HG02981 (cell line): ENCODE results near the gene SCAF1.
A peak's percentile ranks its signal among the peaks of the same experiment; 100 is the strongest.
"Not testable (repeated sequence)": the region's sequence is repeated elsewhere in the genome, so short reads cannot be mapped to it uniquely, and the experiment has no call there.

Experiments
- ATAC-seq: cut with Tn5 transposase; IDR thresholded peaks from one replicate; pipeline ENCODE4 v1.9.1; 2021; ENCODE audit warnings: mild to moderate bottlenecking, moderate library complexity; ENCODE audit not compliant: unreplicated experiment

Gene SCAF1

DNA sequence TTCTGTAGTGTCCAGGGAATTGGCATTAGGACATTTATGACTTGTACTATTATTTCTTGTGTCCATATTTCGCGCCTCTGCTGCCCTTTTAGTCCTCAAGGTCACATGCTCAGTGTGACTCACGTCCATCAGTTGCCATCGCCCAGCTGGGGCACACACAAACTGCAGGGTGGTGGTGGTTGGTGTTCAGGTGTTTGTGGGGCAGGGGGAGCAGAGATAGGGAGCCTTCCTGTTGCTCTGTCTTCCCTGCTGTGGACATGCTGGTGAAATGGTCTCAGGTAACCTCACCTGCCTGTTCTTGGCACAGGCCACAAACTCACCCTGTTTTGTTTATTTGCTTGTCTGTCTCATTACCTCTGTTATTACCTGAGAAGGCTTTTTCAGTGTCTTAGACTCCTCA lies 28.6 kb upstream of the SCAF1 start:
- no peak for ATAC-seq

DNA sequence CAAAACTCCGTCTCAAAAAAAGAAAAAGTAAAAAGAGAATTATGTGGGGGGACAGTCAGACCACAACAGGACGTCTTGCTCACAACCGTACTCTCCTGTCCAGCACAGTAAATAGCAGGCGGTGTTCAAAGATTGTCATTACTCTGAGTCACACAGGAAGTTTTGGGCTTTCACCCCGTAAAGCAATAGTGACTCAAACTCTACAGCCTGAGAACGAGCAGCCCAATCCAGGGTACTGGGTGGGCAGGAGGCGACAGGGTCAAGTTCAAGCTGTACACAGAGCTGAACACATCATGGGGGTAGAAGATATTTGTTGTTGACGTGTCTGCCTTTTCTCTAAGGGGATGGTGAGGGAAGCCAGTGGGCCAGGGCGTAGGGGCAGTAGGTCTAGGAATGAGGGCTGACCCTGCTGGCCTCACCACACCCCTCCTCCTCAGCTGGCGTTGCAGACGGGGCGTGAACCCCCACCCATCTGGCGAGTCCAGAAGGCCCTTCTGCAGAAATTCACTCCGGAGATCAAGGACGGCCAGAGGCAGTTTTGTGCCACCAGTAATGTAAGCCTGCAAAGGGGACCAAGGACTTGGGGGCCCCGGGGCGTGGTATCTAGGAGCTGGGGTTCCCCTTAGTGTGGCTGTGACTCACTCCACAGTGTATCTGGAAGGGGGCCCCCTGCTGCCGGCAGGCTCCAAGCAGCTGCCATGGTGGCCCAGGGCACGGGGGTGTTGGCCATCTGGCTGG lies 27.7 kb upstream of the SCAF1 start:
- no peak for ATAC-seq

DNA sequence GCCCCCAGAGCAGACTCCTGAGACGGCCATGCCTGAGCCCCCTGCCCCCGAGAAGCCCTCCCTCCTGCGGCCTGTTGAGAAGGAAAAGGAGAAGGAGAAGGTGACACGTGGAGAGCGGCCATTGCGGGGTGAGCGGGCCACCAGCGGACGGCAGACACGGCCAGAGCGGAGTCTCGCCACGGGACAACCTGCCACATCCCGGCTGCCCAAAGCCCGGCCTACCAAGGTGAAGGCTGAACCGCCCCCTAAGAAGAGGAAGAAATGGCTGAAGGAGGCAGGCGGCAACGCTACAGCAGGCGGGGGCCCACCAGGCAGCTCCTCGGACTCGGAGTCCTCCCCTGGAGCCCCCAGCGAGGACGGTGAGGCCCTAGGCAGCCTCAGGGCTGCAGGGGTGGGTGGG lies 26.1 kb upstream of the SCAF1 start:
- ATAC-seq, result no peak

DNA sequence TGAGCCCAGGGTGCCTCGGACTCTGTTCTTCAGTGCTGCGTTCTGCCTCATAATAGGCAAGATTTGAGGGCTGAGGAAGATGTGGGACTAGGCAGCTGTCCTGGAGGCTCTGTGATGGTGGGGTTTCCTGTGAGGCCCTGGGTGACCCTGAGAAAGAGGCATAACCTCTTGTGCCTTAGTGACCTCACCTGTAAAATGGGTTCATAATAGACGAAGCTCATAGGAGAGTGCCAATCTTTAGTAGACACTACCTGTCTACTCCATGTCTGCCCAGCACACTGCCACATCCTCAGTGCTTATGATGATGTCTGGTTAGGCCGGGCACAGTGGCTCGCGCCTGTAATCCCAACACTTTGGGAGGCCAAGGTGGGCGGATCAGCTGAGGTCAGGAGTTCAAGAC lies 25.5 kb upstream of the SCAF1 start:
- ATAC-seq, result no peak

DNA sequence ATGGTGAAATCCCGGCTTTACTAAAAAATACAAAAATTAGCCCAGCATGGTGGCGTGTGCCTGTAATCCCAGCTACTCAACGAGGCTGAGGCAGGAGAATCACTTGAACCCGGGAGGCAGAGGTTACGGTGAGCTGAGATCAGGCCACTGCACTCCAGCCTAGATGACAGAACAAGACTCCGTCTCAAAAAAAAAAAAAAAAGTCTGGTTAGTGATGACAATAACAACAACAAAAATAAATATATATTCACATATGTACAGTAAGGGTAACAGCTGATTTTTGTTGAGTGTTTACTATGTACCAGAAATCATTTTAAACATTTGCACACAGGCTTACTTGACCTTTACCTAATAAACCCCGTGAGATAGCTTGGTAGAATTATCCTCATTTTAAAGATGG lies 25.1 kb upstream of the SCAF1 start:
- no peak for ATAC-seq

DNA sequence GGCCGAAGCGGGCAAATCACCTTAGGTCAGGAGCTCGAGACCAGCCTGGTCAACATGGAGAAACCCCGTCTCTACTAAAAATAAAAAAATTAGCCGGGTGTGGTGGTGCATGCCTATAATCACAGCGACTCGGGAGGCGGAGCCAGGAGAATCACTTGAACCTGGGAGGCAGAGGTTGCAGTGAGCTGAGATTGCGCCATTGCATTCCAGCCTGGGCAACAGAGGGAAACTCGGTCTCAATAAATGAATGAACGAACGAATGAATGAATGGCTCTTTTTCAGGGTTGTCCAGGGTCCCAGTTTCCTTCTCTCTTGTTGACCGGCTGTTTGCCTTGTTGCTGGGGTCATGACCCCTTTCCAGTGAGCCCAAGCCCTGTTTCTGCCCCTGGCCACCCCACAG lies 24.1 kb upstream of the SCAF1 start:
- ATAC-seq, result not testable (repeated sequence)

DNA sequence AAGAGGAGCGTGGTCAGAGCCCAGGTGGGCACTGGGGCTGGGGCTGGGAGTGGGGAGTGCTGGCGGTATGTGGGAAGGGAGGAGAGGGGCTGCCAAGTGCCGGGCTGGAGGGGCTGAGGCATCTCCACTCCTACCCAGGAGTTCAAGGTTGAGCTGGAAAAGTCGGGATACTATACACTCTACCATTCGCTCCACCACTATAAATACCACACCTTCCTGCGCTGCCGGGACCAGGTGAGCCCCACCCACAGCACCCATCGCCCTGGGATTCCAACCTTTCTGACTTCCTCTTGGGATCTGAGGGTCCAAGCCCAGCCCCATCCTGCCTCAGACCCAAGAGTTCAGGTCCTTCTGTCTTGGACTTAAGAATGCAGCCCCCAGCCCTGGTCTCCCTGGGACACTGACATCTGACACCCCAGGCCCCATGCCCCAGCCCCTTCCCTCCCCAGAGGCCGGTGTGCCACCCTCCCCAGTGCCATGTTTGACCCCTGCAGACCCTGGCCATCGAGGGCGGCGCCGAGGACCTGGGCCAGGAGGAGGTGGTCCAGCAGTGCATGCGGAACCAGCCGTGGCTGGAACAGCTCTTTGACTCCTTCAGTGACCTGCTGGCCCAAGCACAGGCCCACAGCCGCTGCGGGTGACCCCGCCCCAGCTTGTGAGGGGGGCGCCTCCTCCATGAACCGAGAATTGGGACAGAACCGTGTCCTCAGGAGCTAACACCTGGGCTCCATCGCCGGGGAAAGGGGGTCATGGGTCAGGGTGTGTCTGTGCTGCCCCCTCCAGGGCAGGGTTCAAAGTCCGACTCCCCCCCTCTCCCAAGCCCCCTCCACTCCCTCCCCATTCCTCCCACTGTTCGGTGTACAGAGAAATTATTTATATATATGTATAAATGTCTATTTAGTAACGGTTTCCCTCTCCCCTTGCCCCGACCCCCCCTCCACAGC lies 16.8 kb upstream of the SCAF1 start:
- ATAC-seq, result no peak

DNA sequence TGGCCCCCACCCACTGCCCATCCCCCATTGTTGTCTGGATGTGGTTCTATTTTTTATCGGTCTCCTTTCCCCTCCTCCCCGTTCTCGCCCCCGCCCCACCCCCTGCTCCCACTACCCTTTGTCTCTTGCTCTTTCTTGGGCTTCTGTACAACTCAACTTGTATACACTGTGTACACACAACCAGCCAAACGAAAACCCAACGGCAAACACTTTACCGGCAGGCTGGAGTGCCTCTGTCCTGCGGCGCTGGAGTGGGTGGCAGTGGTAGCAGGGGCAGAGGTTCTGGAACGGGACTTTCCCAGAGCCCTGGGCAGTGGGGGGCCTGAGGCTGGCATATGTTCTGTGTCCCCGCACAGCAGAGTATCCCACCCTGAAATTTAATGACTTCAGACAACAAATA lies 15.8 kb upstream of the SCAF1 start:
- ATAC-seq, result no peak

DNA sequence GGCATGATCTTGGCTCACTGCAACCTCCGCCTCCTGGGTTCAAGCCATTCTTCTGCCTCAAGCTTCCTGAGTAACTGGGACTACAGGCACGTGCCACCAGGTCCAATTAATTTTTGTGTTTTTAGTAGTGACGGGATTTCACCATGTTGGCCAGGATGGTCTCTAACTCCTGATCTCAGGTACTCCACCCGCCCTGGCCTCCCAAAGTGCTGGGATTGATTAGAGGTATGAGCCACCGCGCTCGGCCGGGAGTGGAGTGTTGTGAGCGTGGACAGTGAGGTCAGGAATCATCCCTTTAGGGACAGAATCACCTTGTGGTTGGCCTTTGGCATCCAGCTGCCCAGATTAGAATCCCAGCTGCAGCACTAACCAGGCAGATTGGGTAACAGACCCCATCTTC lies 12.3 kb upstream of the SCAF1 start:
- no peak for ATAC-seq

DNA sequence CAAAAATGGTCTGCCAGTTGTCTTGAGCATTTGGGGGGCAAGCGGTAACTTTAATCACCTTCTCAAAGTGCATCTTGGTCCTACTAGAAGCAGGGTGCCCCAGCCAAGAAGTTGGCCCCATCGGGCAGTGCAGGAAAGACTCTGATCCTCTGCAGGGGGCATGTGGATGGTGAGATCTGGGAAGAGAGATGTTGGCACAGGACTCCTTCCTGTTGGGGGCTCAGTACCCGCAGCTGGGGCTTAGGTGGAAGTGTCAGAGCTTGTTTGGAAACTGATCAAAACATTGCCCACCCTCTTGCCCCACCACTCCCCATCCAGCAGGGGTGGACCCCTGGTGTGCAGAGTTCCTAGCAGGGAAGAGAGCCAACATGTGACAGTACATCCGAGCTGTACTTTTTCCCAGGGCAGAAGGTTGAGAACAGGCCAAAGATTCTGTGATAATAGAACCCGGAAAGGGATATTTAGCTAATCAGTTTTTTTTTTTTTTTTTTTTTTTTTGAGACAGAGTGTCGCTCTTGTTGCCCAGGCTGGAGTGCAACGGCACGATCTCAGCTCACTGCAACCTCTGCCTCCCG lies 10.9 kb upstream of the SCAF1 start:
- no peak for ATAC-seq

DNA sequence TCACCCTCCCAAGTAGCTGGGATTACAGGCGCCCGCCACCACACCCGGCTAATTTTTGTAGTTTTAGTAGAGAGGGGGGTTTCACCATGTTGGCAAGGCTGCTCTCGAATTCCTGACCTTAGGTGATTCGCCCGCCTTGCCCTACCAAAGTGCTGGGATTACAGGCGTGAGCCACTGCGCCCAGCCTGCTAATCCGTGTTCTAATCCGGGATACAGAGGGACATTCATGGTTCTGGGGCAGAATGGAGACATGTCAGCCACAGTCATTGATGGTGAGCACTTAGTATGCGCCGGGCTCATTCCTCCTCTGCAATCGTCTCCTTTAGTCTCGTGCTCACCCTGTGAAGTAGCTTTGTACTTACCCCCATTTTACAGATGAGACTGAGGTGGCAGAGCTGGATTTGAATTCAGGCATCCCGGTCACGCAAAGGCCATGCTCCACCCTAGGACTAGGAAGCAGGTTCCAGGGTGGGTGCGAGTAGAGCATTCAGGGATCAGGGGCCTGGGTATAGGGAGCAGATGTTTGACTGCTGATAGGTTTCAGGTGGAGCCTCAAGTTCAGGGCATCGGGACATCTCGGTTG lies 10.3 kb upstream of the SCAF1 start:
- no peak for ATAC-seq

DNA sequence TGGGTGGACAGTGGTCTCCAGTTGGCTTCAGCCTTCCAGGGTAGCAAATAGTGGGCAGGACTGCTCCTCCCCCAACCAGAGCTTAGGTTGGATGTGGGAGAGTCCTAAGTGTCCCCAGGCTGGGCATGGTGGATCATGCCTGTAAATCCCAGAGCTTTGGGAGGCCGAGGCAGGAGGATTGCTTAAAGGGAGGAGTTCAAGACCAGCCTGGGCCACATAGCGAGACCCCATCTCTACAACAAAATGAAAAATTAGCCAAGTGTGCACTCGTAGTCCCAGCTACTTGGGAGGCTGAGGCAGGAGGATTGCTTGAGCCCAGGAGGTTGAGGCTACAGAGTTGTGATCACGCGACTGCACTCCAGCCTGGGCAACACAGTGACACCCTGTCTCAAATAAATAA lies 9.4 kb upstream of the SCAF1 start:
- ATAC-seq, result no peak

DNA sequence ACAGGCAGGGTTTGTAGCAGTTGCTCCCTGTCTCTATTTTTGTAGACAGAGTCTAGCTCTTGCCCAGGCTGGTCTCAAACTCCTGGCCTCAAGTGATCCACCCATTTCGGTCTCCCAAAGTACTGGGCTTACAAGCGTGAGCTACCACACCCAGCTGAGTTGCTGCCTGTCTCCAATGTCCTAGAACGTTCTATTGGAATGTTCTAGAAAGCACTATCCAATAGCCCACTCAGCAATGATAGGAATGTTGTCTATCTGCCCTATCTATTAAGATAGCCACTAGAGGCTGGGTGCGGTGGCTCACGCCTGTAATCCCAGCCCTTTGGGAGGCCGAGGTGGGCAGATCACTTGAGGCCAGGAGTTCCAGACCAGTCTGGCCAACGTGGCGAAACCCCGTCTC lies 8.7 kb upstream of the SCAF1 start:
- not testable (repeated sequence) for ATAC-seq

DNA sequence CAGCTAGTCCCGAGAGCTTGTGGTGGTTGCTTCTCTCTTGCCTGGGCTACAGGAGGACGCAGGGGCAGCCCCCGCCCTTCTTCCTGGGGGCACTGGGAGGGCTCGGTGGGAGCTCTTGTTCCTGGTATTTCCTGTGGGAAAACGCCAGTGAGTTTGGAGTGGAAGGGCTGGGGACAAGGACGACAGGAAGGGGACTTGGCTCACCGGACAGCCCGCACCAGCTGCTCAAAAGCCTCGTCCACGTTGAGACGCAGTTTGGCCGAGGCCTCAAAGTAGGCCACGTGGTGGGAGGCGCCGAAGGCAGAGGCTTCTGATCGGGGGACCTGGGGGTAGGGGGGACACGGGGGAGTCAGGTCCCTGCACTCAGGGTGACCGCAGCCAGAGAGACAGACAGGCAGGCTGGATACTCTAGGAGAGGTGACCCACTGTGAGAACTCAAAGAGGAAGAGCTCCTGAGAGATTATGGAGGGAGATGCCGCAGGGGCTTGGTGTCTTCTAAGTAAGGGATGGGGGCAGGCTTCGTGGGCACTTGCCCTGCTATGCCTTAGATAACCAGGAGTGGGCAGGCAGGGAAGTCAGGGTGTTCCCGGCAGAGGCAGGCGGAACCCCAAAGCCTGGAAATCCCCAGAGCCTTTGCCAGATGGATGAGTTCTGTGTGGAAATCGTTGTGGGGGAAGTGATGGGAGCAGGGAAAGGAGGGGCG lies 6.3 kb upstream of the SCAF1 start:
- no peak for ATAC-seq

DNA sequence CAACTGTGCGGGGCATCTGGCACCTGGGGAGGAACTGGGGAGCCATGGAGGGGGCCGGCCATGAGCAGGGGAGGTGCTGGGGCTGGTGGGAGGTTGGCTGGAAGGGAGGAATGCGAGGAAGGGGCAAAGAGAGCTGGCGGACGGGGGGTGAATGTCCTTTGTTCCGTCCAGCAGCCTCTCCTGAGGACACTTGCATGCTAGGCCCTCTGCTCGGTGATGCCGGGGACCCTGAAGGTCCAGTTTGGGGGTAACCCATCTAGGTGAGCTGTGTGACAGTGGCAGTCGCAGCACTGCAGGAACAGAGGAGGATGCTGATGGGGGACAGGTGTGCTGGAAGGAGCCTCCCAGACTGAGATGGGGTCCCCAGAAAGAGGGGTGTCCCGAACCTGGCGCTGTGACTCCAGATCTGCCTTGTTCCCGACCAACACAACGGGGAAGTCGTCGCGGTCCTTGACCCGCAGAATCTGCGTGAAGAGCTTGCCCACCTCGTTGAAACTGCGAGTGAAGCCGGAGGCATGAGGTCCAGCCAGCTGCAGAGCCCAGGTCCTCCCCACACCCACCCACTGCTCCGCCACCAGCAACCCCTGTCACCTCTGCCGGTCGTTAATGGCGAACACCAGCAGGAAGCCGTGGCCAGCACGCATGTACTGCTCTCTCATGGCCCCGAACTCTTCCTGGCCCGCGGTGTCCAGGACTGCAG lies 5.6 kb upstream of the SCAF1 start:
- ATAC-seq, result no peak

DNA sequence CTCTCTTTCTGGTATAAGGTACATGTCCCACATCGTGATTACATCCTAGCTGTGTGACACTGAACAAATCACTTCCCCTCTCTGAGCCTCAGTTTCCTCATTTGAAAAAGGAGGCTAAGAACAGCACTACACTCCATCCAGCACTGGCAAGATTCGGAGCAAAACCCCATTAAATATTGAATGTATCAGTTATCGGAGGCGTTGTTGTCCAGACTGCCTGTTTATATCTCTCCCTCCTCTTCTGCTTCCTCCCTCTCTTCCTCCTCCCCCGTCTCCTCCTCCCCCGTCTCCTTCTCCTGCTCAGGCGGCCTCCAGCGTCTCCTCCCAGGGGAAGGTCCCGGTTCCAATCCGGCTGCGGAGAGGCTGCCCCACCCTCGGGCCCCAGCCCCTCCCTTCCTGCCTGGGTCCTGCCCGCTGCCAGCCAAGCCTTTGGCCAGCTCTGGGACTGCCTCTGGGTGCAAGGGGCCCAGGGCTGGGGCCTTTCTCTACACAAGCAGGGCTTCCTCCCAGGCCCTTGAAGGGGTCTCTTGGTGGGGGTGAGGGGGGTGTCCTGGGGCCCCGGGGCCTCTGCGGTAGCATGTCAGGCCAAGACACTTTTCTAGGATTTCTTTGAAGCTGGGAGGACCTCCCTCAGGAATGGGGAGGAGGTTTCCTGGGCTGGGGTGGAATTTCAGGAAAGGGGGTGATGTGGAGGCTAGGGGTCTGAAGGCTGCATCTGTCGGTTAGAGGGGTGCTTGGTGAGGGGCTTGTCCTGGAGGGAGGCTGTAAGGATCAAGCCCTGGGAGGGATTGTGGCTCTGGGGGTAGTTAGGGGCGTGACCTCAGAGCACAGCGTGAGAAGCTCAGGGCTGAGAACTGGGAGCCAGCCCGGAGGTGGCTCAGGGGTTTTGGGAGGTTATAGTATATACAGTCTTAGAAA lies 3.9 kb upstream of the SCAF1 start:
- ATAC-seq, result no peak

DNA sequence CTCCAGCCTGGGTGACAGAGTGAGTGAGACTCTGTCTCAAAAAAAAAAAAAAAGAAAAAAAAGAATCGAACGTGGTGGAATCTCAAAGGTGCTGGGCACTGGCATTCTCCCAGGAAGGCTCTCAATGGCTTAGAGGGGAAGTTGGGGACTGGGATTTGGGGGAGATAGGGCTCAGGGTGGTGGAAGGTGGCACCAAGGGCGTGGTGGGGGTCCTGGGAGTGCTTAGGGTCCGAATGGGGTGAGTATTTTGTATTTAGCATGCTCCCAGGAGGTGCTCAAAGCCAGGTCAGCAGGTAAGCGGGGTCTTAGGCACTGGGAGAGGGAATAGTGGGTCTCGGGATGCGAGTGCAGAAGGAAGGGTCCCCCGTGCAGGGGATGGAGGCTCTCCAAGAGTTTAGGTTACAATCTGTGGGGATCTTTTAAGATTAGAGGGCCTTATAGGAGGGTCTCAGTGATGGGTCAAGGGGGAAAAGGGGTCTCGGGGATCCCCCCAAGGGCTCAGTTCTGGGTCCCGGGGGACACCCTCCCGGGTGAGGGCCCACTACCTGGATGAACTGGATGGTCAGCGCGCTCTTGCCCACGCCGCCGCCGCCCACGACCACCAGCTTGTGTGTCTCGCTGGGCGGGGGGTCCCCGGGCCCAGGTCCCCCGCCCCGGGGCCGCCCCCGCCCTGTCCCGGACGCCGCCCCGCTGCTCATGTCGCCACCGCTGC lies 2.5 kb upstream of the SCAF1 start:
- no peak for ATAC-seq

DNA sequence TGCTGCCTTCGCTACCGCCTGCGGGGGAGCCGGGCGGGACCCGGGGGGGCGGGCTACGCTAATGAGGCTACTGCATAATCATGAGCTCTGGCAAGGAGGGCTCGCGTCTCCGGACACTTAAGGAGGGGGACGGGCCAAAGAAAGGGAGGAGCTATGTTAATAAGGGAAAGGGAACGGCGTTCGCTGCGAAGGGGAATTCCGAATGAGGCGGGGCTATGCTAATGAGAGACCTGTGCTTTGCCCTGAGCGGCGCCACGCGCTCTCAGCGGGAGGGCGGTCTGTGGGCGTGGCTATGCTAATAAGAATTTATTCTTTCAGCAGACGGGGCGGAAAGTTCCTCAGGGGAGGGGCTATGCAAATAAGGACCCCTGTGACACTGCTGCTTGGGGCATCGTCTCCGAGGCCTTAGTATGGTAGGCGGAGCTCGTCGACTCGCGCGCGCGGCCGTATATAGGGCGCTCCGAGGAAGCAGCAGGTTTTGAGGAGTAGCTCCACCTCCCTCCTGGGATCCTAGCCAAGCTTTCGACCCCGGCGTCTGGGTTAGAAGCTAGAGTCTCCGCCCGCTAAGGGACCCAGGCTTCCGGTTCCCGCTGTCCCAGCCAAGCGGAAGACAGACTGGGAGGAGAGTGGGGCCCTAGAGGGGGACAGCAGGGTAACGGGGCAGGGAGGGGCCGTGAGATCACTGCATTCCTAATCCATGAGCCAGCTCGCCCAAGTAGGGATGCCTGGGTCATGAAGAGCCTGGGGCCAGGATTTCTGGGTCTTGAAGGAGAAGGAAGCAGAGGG lies 1.7 kb upstream of the SCAF1 start, which contains the start of gene RRAS:
RRAS (minus strand) TSS at position 31 of the 786 bp plus-strand sequence. CDS start 45 bp downstream, outside the sequence.
- peak; percentile 57 for ATAC-seq
